Measurements from ENCODE around the gene PICK1.

GRCh38 chr22:38067761-38068360, 10.7 kb downstream of the PICK1 start:
- TF ChIP-seq CTCF (conservative IDR thresholded peaks at IDR 0.05; ENCODE audit: low read depth, low read length) (no peak), MAFK (IDR thresholded peaks at IDR 0.05; ENCODE audit: low read depth, low read length) (no peak), NFE2L2 (IDR thresholded peaks at IDR 0.05; ENCODE audit: low read depth, low read length) (no peak), MAZ (IDR thresholded peaks at IDR 0.05; ENCODE audit: borderline replicate concordance, low read depth, low read length) (no peak)

Measured in IMR-90 (cell line).